ENCODE results near the gene KCNJ10.
A peak's percentile ranks its signal among the peaks of the same experiment; 100 is the strongest.

Gene KCNJ10

GRCh38 chr1:160062230-160062532 is 7.8 kb downstream of the KCNJ10 start:
- no peak overlapping the region for H3K4me3 ChIP-seq (ENCODE audit: low read depth, low read length)
- TF ChIP-seq CTCF (IDR thresholded peaks at IDR 0.05; ENCODE audit: low read depth, low read length) = no peak
- DNase-seq (ENCODE audit: low read depth, low spot score) = no peak
- in situ Hi-C loops (cut with HindIII; ENCODE audit: low sequenced_read_pairs) = no loop called here

GRCh38 chr1:160061369-160062229 is 8.4 kb downstream of the KCNJ10 start:
- in situ Hi-C loops (cut with HindIII; ENCODE audit: low sequenced_read_pairs) = no loop called here
- no peak for TF ChIP-seq CTCF (IDR thresholded peaks at IDR 0.05; ENCODE audit: low read depth, low read length)
- H3K4me3 ChIP-seq (ENCODE audit: low read depth, low read length) = no peak overlapping the region
- DNase-seq (ENCODE audit: low read depth, low spot score) = no peak

- TF ChIP-seq CTCF (IDR thresholded peaks at IDR 0.05; ENCODE audit: low read depth, low read length) = peak; percentile 46
- peak; percentile 4 for DNase-seq (ENCODE audit: low read depth, low spot score)
- H3K4me3 ChIP-seq (ENCODE audit: low read depth, low read length) = no peak overlapping the region
- in situ Hi-C loops (cut with HindIII; ENCODE audit: low sequenced_read_pairs) = no loop called here
Observed at GRCh38 chr1:160058087-160058486, 11.9 kb downstream of the KCNJ10 start.

- in situ Hi-C loops (cut with HindIII; ENCODE audit: low sequenced_read_pairs) = no loop called here
- TF ChIP-seq CTCF (IDR thresholded peaks at IDR 0.05; ENCODE audit: low read depth, low read length) = no peak
Observed at GRCh38 chr1:160056648-160057169, 13.3 kb downstream of the KCNJ10 start.

GRCh38 chr1:160053548-160054365 is 16.2 kb downstream of the KCNJ10 start:
- no peak for DNase-seq (ENCODE audit: low read depth, low spot score)
- TF ChIP-seq CTCF (IDR thresholded peaks at IDR 0.05; ENCODE audit: low read depth, low read length) = no peak
- in situ Hi-C loops (cut with HindIII; ENCODE audit: low sequenced_read_pairs) = no loop called here
- H3K4me3 ChIP-seq (ENCODE audit: low read depth, low read length) = no peak overlapping the region

More at GRCh38 chr1:160056648-160057169, 13.3 kb downstream of the KCNJ10 start:
- no peak overlapping the region for H3K4me3 ChIP-seq (ENCODE audit: low read depth, low read length)
- no peak for DNase-seq (ENCODE audit: low read depth, low spot score)

- no peak overlapping the region for H3K4me3 ChIP-seq (ENCODE audit: low read depth, low read length)
- DNase-seq (ENCODE audit: low read depth, low spot score) = no peak
- in situ Hi-C loops (cut with HindIII; ENCODE audit: low sequenced_read_pairs) = no loop called here
- TF ChIP-seq CTCF (IDR thresholded peaks at IDR 0.05; ENCODE audit: low read depth, low read length) = no peak
Observed at GRCh38 chr1:160052936-160053335, 17.0 kb downstream of the KCNJ10 start.

Measured in astrocyte of the spinal cord (primary cell).